HFFc6 (cell line): ENCODE measurements around the gene ZFP30. TPM values are rescaled to one million over a fixed set of nuclear protein-coding genes. Genes with fewer than 3 reads are reported as not detected.

ENCODE experiments used
- DNase-seq: peaks from one replicate; pipeline ENCODE4 v3.0.0-alpha.2; 2018
- H3K27ac Mint-ChIP-seq: 2 replicates; pipeline ENCODE4 v1.8.0; 2020; ENCODE audit warnings: mild to moderate bottlenecking, mixed read lengths
- H3K27me3 Mint-ChIP-seq: 2 replicates; pipeline ENCODE4 v1.8.0; 2021; ENCODE audit warnings: mild to moderate bottlenecking, moderate library complexity, mixed read lengths; ENCODE audit not compliant: insufficient read depth
- H3K36me3 Mint-ChIP-seq: 2 replicates; pipeline ENCODE4 v1.8.0; 2021; ENCODE audit warnings: low read depth, mixed read lengths
- H3K4me1 Mint-ChIP-seq: 2 replicates; pipeline ENCODE4 v1.8.0; 2020; ENCODE audit warnings: low read depth, mixed read lengths
- H3K4me3 Mint-ChIP-seq: 2 replicates; pipeline ENCODE4 v1.8.0; 2020; ENCODE audit warnings: mild to moderate bottlenecking, moderate library complexity, mixed read lengths
- H3K9me3 Mint-ChIP-seq: 2 replicates; pipeline ENCODE4 v1.8.0; 2020; ENCODE audit warnings: mild to moderate bottlenecking, mixed read lengths
- total RNA-seq, 6 experiments: library from RNA; stranded (reverse); fragmentation: NEBNext Ultra II Directional; extraction: Animal tissue kit (Norgen Biotek cat#: 25700); gene quantifications; 2 replicates in 1 of 6; 3 replicates in 5 of 6; pipeline ENCODE4 v1.2.3, GENCODE V29; 2021
- TF ChIP-seq, protein P1 (sequence below): fragments of 200-600 bp; sonication (generic); IDR thresholded peaks from 2 replicates; pipeline ENCODE4 v1.5.0; 2021; ENCODE audit warnings: antibody characterized with exemption, mild to moderate bottlenecking

The ZFP30 gene
- total RNA-seq, 6 experiments from 2014 or later = 6.4 to 7.6 (median 6.9) TPM

DNA sequence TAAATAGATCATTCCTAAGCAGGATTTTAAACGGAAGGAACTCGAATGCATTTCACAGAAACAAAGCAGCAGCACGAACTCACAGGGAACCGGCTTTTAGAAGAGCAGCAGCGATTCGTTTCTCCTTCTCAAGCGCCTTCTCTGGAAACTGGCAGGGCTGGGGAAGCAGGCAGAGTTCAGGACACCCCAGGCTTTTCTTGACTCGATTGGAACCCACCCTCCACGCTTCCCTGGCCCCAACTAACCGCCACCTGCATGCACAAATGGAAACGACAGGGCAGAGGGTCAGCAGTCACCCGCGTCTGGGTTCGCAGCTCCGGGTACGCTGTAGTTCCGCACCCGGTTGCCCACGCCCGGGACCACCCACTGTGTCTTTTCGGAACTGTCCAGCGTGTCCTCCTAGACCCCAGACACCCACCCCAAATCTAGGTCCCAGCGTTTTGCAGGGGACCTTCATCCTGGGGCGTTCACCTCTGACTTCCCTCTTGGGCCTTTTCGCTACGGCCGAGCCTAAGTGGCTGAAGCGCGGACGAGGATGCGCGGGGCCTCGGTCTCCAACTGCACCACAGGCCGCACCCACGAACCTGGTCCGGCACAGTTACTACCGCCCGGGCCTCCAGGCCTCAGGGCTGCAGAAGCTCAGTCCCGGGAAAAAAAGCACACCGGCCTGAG is 500 bp downstream of the ZFP30 start:
- TF ChIP-seq, protein P1, sequence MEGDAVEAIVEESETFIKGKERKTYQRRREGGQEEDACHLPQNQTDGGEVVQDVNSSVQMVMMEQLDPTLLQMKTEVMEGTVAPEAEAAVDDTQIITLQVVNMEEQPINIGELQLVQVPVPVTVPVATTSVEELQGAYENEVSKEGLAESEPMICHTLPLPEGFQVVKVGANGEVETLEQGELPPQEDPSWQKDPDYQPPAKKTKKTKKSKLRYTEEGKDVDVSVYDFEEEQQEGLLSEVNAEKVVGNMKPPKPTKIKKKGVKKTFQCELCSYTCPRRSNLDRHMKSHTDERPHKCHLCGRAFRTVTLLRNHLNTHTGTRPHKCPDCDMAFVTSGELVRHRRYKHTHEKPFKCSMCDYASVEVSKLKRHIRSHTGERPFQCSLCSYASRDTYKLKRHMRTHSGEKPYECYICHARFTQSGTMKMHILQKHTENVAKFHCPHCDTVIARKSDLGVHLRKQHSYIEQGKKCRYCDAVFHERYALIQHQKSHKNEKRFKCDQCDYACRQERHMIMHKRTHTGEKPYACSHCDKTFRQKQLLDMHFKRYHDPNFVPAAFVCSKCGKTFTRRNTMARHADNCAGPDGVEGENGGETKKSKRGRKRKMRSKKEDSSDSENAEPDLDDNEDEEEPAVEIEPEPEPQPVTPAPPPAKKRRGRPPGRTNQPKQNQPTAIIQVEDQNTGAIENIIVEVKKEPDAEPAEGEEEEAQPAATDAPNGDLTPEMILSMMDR = no peak
- H3K27me3 Mint-ChIP-seq = peaks cover 2% of the 10 kb centered on the region; the same call in 1 of the 2 replicates

DNA sequence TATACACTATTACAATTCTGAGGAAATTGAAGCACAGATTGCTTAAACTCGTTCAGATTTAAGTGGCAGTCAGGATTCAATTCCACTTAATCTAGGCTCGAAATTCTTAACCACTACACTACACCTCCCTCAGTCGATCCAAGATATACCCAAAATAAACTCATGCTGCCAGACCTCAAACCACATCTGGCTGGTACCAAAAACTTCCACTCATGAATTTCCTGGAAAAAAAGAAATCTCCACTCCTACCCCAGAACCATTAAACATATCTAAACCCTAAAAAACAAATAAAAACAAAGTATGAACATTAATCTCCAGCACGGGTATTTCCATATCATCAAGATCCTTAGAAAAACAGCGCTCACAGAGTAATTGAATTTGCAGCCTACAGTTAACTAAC is 1.1 kb downstream of the ZFP30 start:
- DNase-seq = no peak
- H3K27me3 Mint-ChIP-seq = peaks cover 2% of the 10 kb centered on the region; the same call in 1 of the 2 replicates
- peak overlapping the region; percentile 87 for H3K4me3 Mint-ChIP-seq
- H3K27ac Mint-ChIP-seq = peak overlapping the region; percentile 93
- TF ChIP-seq, protein P1 = no peak
- H3K36me3 Mint-ChIP-seq = peaks cover 39% of the 10 kb centered on the region
- peaks cover 43% of the 10 kb centered on the region for H3K9me3 Mint-ChIP-seq
- peaks cover 23% of the 10 kb centered on the region for H3K4me1 Mint-ChIP-seq

More for the DNA sequence above, 500 bp downstream of the ZFP30 start:
- Mint-ChIP-seq H3K27ac (peak overlapping the region; percentile 93), H3K4me3 (peak overlapping the region; percentile 87), H3K4me1 (peaks cover 23% of the 10 kb centered on the region), H3K9me3 (peaks cover 43% of the 10 kb centered on the region), H3K36me3 (peaks cover 35% of the 10 kb centered on the region)
- no peak for DNase-seq

GRCh38 chr19:37635076-37636056 is 19.9 kb downstream of the ZFP30 start:
- Mint-ChIP-seq H3K36me3 (peaks cover 61% of the 10 kb centered on the region), H3K27ac (no peak overlapping the region), H3K27me3 (no peaks in the 10 kb centered on the region; the same call in 1 of the 2 replicates), H3K9me3 (peaks cover 80% of the 10 kb centered on the region), H3K4me1 (no peaks in the 10 kb centered on the region), H3K4me3 (no peak overlapping the region)
- TF ChIP-seq, protein P1 = no peak
- no peak for DNase-seq

DNA sequence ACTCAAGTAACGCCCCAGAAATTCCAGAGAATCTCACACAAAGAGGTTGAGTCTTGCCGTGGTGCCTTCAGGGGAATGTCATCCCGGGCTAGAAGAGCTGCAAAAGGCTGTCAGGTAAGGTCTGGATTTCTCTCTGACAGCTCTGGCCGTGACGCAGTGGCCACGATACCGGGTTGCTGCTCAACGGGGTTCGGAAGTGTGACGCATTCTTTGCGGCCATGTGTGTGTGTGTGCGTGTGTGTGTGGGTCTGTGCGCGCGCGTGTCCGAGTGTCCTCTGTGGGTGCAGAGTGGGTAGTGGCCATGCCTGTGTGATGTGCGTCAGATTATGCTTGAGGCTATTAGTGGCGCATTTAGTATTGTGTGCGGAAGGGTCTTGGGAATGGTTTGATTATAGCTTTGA is 60.3 kb downstream of the ZFP30 start:
- H3K27me3 Mint-ChIP-seq = no peaks in the 10 kb centered on the region; the same call in 1 of the 2 replicates
- H3K36me3 Mint-ChIP-seq = peaks cover 12% of the 10 kb centered on the region

GRCh38 chr19:37594304-37594981 is 60.8 kb downstream of the ZFP30 start, which contains the start of the genes ZNF540 and ZNF571:
Gene ZNF540 (plus strand): TSS chr19:37594876. CDS start chr19:37598448, 3,572 bp downstream.
Gene ZNF571 (minus strand): TSS chr19:37594792. CDS start chr19:37586676, 8,116 bp downstream.
- H3K4me3 Mint-ChIP-seq = peak within 1 kb of the TSS; percentile 96
- peak; percentile 89 for DNase-seq
- peak within 1 kb of the TSS; percentile 96 for H3K27ac Mint-ChIP-seq
- H3K27me3 Mint-ChIP-seq = no peaks in the 10 kb centered on the region; the same call in 1 of the 2 replicates
- H3K4me1 Mint-ChIP-seq = peaks cover 18% of the 10 kb centered on the region
- H3K9me3 Mint-ChIP-seq = peaks cover 14% of the 10 kb centered on the region
- TF ChIP-seq, protein P1 = no peak
- peaks cover 12% of the 10 kb centered on the region for H3K36me3 Mint-ChIP-seq

More for the DNA sequence above, 60.3 kb downstream of the ZFP30 start:
- peaks cover 18% of the 10 kb centered on the region for H3K4me1 Mint-ChIP-seq
- H3K9me3 Mint-ChIP-seq = peaks cover 14% of the 10 kb centered on the region
- H3K4me3 Mint-ChIP-seq = peak overlapping the region; percentile 96
- H3K27ac Mint-ChIP-seq = peak overlapping the region; percentile 96
- peak; percentile 73 for DNase-seq
- TF ChIP-seq, protein P1 = no peak
